DND-41 (cell line): ENCODE measurements around the gene GOLGA6A.

ENCODE experiments used
- ATAC-seq: fragments of 200-7000 bp; cut with Tn5 transposase; 3 replicates; pipeline ENCODE4 v1.9.1; 2021; ENCODE audit warnings: low read depth; ENCODE audit not compliant: insufficient read depth
- DNase-seq: peaks from one replicate; pipeline ENCODE4 v3.0.0-alpha.2; 2020
- H2AFZ ChIP-seq: 2 replicates; pipeline ENCODE4 v1.6.0; 2012; ENCODE audit warnings: low read depth, low read length
- H3K27ac ChIP-seq: 2 replicates; pipeline ENCODE4 v1.5.1; 2012; ENCODE audit warnings: low read length, inconsistent platforms
- H3K27me3 ChIP-seq: fragments of 200-600 bp; sonication (generic); 2 replicates; pipeline ENCODE4 v1.6.0; 2012; ENCODE audit warnings: low read length, mild to moderate bottlenecking, inconsistent platforms; ENCODE audit not compliant: insufficient read depth, poor library complexity
- H3K36me3 ChIP-seq: 2 replicates; pipeline ENCODE4 v1.5.1; 2012; ENCODE audit warnings: low read length, inconsistent platforms; ENCODE audit not compliant: insufficient read depth
- H3K4me1 ChIP-seq: 2 replicates; pipeline ENCODE4 v1.5.1; 2012; ENCODE audit warnings: mild to moderate bottlenecking, low read length; ENCODE audit not compliant: insufficient read depth
- H3K4me2 ChIP-seq: 2 replicates; pipeline ENCODE4 v1.6.0; 2012; ENCODE audit warnings: mild to moderate bottlenecking, moderate library complexity, low read length, inconsistent platforms; ENCODE audit not compliant: insufficient read depth
- H3K4me3 ChIP-seq, 2 experiments: fragments of 200-600 bp in 1 of 2; shearing (Covaris generic) in 1 of 2; 2 replicates each; pipeline ENCODE4 v1.5.1; 2012 to 2016; ENCODE audit warnings: inconsistent platforms in 2 of 2, low read length in 2 of 2, mild to moderate bottlenecking in 2 of 2, low read depth in 1 of 2, moderate library complexity in 1 of 2
- H3K79me2 ChIP-seq: 2 replicates; pipeline ENCODE4 v1.6.0; 2012; ENCODE audit warnings: low read length, inconsistent platforms; ENCODE audit not compliant: insufficient read depth
- H3K9ac ChIP-seq: 2 replicates; pipeline ENCODE4 v1.6.0; 2012; ENCODE audit warnings: low read depth, mild to moderate bottlenecking, inconsistent platforms, low read length, moderate library complexity
- H3K9me3 ChIP-seq: 2 replicates; pipeline ENCODE4 v1.5.1; 2012; ENCODE audit warnings: low read length, moderate library complexity, mild to moderate bottlenecking, inconsistent platforms; ENCODE audit not compliant: insufficient read depth, severe bottlenecking
- H4K20me1 ChIP-seq: 2 replicates; pipeline ENCODE4 v1.6.0; 2012; ENCODE audit warnings: low read length; ENCODE audit not compliant: insufficient read depth
- CTCF ChIP-seq: IDR thresholded peaks from 2 replicates; pipeline ENCODE4 v1.5.1; 2012; ENCODE audit warnings: borderline replicate concordance, low read length, moderate library complexity, mild to moderate bottlenecking; ENCODE audit not compliant: poor library complexity, severe bottlenecking; ENCODE audit errors: extremely low read depth
- EZH2 ChIP-seq: IDR thresholded peaks from 3 replicates; pipeline ENCODE4 v1.6.1; 2012; ENCODE audit warnings: borderline replicate concordance, low read depth, mild to moderate bottlenecking, moderate library complexity, low read length, inconsistent platforms; ENCODE audit not compliant: severe bottlenecking

GOLGA6A gene

GRCh38 chr15:74127954-74128784, 45.8 kb upstream of the GOLGA6A start:
- Histone ChIP-seq H3K4me2 (no peak overlapping the region), H3K4me3 (no peak overlapping the region), H3K4me1 (0 out of 2 replicates have a peak, but pooled peaks cover 1% of the 10 kb centered on the region), H3K27me3 (no peaks in the 10 kb centered on the region), H3K79me2 (no peaks in the 10 kb centered on the region), H4K20me1 (no peaks in the 10 kb centered on the region; the same call in 1 of the 2 replicates), H3K27ac (no peak overlapping the region), H3K9me3 (no peaks in the 10 kb centered on the region), H2AFZ (no peak overlapping the region), H3K36me3 (no peaks in the 10 kb centered on the region), H3K9ac (no peak overlapping the region)
- DNase-seq (no peak), ATAC-seq (no peak)
- no peak for TF ChIP-seq CTCF
- no peak for TF ChIP-seq EZH2

- no peak overlapping the region for H3K27ac ChIP-seq
- no peak overlapping the region for H3K4me2 ChIP-seq
Observed at GRCh38 chr15:74127255-74127953, 45.1 kb upstream of the GOLGA6A start.

GRCh38 chr15:74124759-74125158, 42.4 kb upstream of the GOLGA6A start:
- no peak overlapping the region for H3K27ac ChIP-seq
- no peak for ATAC-seq
- H3K4me3 ChIP-seq: no peak overlapping the region
- no peaks in the 10 kb centered on the region for H3K36me3 ChIP-seq
- H3K79me2 ChIP-seq: no peaks in the 10 kb centered on the region
- no peak overlapping the region for H2AFZ ChIP-seq
- TF ChIP-seq CTCF: no peak
- TF ChIP-seq EZH2: no peak
- H4K20me1 ChIP-seq: no peaks in the 10 kb centered on the region; the same call in 1 of the 2 replicates
- H3K27me3 ChIP-seq: no peaks in the 10 kb centered on the region
- no peak overlapping the region for H3K4me2 ChIP-seq
- no peaks in the 10 kb centered on the region for H3K9me3 ChIP-seq
- H3K9ac ChIP-seq: no peak overlapping the region
- peaks cover 10% of the 10 kb centered on the region; the same call in 1 of the 2 replicates for H3K4me1 ChIP-seq
- no peak for DNase-seq

More at GRCh38 chr15:74127255-74127953, 45.1 kb upstream of the GOLGA6A start:
- TF ChIP-seq CTCF (peak; percentile 90), EZH2 (no peak)
- no peaks in the 10 kb centered on the region for H3K79me2 ChIP-seq
- no peaks in the 10 kb centered on the region for H3K36me3 ChIP-seq
- DNase-seq (peak; percentile 80), ATAC-seq (peak; percentile 97)
- no peak overlapping the region for H3K4me3 ChIP-seq
- peaks cover 8% of the 10 kb centered on the region; the same call in 1 of the 2 replicates for H3K4me1 ChIP-seq
- H3K27me3 ChIP-seq: no peaks in the 10 kb centered on the region
- no peak overlapping the region for H2AFZ ChIP-seq
- no peak overlapping the region for H3K9ac ChIP-seq
- no peaks in the 10 kb centered on the region; the same call in 1 of the 2 replicates for H4K20me1 ChIP-seq
- no peaks in the 10 kb centered on the region for H3K9me3 ChIP-seq
